GM10248 (cell line): ENCODE results near the gene ZNF581.

Source experiments
- CTCF ChIA-PET: fragments of 300-600 bp; sonication (Branson Sonifier 250); formaldehyde crosslinking; extraction: SDS; loops from one replicate; lab custom pipeline; 2021; ENCODE audit warnings: antibody characterized with exemption; lab: Yijun Ruan, JAX
- POLR2A ChIA-PET: fragments of 350-650 bp; sonication (Branson Sonifier 250); formaldehyde crosslinking; extraction: SDS; loops from one replicate; lab custom pipeline; 2020; ENCODE audit warnings: antibody characterized with exemption; lab: Yijun Ruan, JAX
- DNase-seq: peaks from one replicate; pipeline ENCODE4 v3.0.0; 2012; ENCODE audit errors: extremely low spot score
- TF ChIP-seq, protein P1 (sequence below): IDR thresholded peaks from 2 replicates; pipeline ENCODE4 v1.5.1; 2012; ENCODE audit warnings: mild to moderate bottlenecking, low read depth; ENCODE audit errors: extremely low read depth, missing control alignments, control extremely low read depth

The ZNF581 gene

DNA sequence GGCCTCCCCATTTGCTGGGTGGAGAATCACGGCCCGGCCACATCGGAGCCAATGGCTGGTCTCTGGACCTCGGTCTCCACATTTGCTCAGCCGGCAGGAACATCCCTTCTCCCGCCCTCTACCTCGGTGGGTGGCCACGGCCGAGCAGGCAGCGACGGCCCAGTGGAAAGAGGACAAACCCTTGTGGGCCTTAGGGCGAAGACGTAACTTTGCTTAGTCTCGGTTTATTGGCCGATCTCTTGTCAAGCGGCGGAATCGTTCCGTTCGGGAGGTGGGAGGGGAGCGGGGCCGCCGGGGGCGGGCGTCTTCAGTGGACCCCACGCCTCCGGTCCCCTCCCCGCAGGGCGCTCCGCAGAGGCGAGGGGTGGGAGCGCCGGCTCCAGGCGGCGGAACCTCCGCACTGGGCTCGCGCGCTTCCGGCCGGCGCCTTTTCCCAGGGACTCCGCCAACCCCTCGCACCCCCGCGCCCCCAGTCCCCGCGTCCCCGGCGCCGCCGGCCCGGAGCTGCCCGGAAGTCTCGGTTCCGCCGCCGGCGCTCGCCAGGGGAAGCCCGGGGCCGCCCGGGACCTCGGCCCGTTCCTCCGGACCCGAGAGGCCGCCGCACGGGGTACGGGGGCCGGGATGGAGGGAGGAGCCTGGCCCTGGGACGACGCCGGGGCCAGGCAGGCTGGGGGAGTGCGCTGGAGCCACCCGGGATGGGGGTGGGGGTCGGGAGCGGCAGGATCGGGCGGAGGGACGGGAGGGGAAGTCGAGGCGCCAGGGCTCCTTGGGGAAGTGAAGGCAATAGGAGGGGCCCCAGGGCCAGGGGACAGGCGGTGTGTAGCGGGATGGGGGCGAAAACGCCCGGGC is 2.6 kb upstream of the ZNF581 start, which contains the start of gene ZNF580:
Gene ZNF580 (plus strand): TSS at position 426 of the 849 bp plus-strand sequence. CDS start 1,507 bp downstream, outside the sequence.
- peak; percentile 73 for DNase-seq
- TF ChIP-seq, protein P1, sequence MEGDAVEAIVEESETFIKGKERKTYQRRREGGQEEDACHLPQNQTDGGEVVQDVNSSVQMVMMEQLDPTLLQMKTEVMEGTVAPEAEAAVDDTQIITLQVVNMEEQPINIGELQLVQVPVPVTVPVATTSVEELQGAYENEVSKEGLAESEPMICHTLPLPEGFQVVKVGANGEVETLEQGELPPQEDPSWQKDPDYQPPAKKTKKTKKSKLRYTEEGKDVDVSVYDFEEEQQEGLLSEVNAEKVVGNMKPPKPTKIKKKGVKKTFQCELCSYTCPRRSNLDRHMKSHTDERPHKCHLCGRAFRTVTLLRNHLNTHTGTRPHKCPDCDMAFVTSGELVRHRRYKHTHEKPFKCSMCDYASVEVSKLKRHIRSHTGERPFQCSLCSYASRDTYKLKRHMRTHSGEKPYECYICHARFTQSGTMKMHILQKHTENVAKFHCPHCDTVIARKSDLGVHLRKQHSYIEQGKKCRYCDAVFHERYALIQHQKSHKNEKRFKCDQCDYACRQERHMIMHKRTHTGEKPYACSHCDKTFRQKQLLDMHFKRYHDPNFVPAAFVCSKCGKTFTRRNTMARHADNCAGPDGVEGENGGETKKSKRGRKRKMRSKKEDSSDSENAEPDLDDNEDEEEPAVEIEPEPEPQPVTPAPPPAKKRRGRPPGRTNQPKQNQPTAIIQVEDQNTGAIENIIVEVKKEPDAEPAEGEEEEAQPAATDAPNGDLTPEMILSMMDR: no peak
- ChIA-PET POLR2A (interaction anchor here (0.6 to 0.7 kb wide), 2 partner anchors 238 to 673 kb away, joined by 4 read pairs; no protein-coding TSS in a partner anchor), CTCF (interaction anchor here (0.6 to 2.2 kb wide), 2 partner anchors 14 to 500 kb away, joined by 3 to 10 read pairs; partner anchors contain the start of gene U2AF2)

DNA sequence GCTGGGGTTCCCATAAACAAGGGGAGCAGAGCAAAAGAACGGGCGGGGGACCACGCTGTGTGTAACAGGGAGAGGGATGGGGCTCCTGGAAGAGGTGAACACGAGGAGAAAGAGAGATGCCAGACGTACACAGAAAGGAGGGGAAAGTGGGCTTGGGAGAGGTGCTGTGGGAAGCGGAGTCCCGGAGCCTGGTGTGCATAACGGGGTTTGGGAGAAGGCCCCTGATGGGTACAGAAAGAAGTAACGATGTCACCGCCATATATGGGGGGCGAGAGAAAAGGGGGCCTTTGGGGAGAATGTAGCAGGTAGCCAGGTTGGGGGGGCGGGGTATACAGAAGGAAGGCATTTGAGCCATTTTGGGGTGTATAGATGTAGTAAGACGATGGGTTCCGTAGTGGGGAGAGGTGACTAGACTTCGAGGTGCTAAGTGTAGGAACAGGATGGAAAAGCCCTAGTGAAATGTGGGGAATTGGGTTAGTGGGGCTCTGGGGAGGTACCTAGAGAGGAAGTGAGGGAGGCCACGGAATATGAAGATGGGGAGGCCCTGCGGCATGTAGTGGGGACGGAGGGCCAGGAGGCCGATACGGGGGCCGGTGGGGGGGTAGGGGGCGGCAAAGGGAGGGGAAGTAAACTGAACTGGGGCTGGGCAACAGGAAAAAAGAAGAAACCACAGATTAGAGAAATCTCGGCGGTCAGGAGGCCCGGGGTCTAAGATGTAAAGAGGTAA is 1.9 kb upstream of the ZNF581 start:
- peak; percentile 42 for DNase-seq
- POLR2A ChIA-PET: interaction anchor here (0.7 kb wide), 1 partner anchor 672 kb away, joined by 4 read pairs; no protein-coding TSS in a partner anchor
- CTCF ChIA-PET: interaction anchor here (1.9 to 5.0 kb wide), 3 partner anchors 8 to 13 kb away, joined by 9 to 31 read pairs (median 10); partner anchors contain the start of gene U2AF2
- TF ChIP-seq, protein P1: no peak

DNA sequence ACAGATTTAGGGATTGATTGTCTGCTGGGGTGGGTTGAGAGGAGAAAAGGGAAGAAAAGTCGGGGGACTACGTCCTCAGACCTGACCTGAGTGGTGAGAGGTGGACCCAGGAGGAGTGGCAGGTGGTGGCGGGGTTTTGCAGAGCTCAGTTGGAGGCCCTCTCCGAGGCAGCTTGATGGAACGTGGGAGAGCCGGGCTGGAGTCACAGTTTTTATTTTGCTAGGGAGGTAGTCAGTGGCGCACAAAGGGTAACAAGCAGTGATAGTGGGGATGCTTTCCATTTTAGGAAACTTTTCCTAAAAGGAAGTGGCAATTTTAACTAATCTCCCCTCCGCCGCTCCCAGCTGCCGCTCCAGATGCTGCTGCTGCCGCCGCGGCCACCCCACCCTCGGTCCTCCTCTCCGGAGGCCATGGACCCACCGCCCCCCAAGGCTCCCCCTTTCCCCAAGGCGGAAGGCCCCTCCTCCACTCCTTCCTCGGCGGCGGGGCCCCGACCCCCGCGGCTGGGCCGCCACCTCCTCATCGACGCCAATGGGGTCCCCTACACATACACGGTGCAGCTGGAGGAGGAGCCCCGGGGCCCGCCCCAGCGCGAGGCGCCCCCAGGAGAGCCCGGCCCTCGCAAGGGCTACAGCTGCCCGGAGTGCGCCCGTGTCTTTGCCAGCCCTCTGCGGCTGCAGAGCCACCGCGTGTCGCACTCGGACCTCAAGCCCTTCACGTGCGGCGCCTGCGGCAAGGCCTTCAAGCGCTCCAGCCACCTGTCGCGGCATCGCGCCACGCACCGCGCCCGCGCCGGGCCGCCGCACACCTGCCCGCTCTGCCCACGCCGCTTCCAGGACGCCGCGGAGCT is 1.1 kb upstream of the ZNF581 start:
- POLR2A ChIA-PET: interaction anchor here (0.8 kb wide), 1 partner anchor 13 kb away, joined by 4 read pairs; the partner anchor contains the start of gene U2AF2

DNA sequence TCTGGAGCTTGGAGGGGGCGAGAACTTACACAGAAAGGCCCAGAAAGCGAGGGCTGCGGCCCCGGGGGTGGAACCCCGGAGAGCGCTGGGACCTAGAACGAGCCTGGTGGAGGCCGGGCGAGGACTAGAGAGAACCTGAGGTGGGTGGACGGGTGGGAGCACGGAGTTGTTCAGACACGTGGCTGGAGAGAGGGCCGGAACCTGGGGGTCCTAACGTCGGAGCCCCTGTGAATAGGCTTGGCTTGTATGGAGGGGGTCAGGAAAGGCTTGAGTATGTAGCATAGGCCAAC is 383 bp downstream of the ZNF581 start:
- no peak for DNase-seq
- CTCF ChIA-PET: interaction anchor here (2.6 to 7.2 kb wide), 3 partner anchors 9 to 11 kb away, joined by 9 to 84 read pairs (median 31); partner anchors contain the start of gene U2AF2
- POLR2A ChIA-PET: interaction anchor here (0.6 kb wide), 1 partner anchor 36 kb away, joined by 3 read pairs; no protein-coding TSS in a partner anchor
- TF ChIP-seq, protein P1: no peak

More for the DNA sequence above, 1.1 kb upstream of the ZNF581 start:
- no peak for DNase-seq
- TF ChIP-seq, protein P1: no peak
- CTCF ChIA-PET: interaction anchor here (1.0 to 5.0 kb wide), 5 partner anchors 9 to 14 kb away, joined by 3 to 31 read pairs (median 9); partner anchors contain the start of gene U2AF2

DNA sequence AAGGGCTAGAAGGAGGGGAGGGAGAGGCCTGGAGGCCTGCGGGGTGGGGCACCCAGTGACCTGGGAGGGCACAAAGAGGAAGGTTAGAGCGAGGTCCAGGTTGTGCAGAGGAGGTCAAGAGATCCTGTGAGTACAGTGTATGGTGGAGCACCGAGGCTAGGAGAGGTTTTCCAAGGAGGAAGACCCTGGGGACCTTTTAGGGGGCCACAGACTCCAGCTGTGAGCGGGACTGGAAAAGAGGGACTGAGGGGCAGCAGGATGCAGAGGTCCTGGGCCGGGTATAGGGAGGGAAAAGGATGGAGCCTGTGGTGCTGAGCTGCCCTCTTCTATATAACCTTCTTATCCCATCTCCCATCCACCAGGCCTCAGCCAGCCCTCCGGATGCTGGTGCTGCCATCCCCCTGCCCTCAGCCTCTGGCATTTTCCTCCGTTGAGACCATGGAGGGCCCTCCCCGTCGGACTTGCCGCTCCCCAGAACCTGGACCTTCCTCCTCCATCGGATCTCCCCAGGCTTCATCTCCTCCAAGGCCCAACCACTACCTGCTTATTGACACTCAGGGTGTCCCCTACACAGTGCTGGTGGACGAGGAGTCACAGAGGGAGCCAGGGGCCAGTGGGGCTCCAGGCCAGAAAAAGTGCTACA is 863 bp downstream of the ZNF581 start:
- ChIA-PET CTCF (interaction anchor here (1.2 to 7.2 kb wide), 4 partner anchors 9 to 141 kb away, joined by 3 to 84 read pairs (median 20); partner anchors contain the start of gene U2AF2), POLR2A (no interaction called here)
- DNase-seq: no peak
- TF ChIP-seq, protein P1: no peak
